IMR-90 (cell line): ENCODE measurements around the gene HOXC6. TPM values are rescaled to one million over a fixed set of nuclear protein-coding genes. Genes with fewer than 3 reads are reported as not detected.

Experiments used
- ATAC-seq: fragments of 200-7000 bp; cut with Tn5 transposase; 2 replicates; pipeline ENCODE4 v1.9.1; 2020; ENCODE audit warnings: low read depth, mild to moderate bottlenecking, moderate library complexity
- BruUV-seq: library from RNA; stranded (reverse); fragments of 400-500 nt; replicated peaks from 2 replicates; lab custom pipeline; 2021; lab: Mats Ljungman, UMichigan
- CTCF ChIA-PET: fragments of 300-600 bp; formaldehyde crosslinking; extraction: SDS; loops from one replicate; lab custom pipeline; 2021; ENCODE audit warnings: antibody characterized with exemption; lab: Yijun Ruan, JAX
- POLR2A ChIA-PET: fragments of 300-600 bp; sonication (Branson Sonifier 250); formaldehyde crosslinking; loops from one replicate; lab custom pipeline; 2022; ENCODE audit warnings: antibody characterized with exemption; ENCODE audit not compliant: unreplicated experiment; lab: Charles Lee
- DNase-seq: peaks from one replicate; pipeline ENCODE4 v3.0.0; 2013
- H2AFZ ChIP-seq: replicated peaks from 2 replicates; pipeline ENCODE3; 2013; ENCODE audit warnings: low read length, mild to moderate bottlenecking; ENCODE audit not compliant: poor library complexity
- H2AK5ac ChIP-seq: 2 replicates; pipeline ENCODE4 v1.6.1; 2013; ENCODE audit warnings: low read depth, low read length, inconsistent platforms
- H2AK9ac ChIP-seq: replicated peaks from 2 replicates; pipeline ENCODE3; 2013; ENCODE audit warnings: mild to moderate bottlenecking, low read depth, low read length, moderate library complexity; ENCODE audit not compliant: poor library complexity
- H2BK120ac ChIP-seq: 2 replicates; pipeline ENCODE4 v1.6.1; 2013; ENCODE audit warnings: low read depth, low read length, inconsistent platforms
- H2BK15ac ChIP-seq: 3 replicates; pipeline ENCODE4 v1.6.1; 2013; ENCODE audit warnings: low read depth, low read length, inconsistent platforms
- H2BK20ac ChIP-seq: 2 replicates; pipeline ENCODE4 v1.6.1; 2013; ENCODE audit warnings: low read depth, mild to moderate bottlenecking, inconsistent platforms, low read length, moderate library complexity
- H2BK5ac ChIP-seq: 2 replicates; pipeline ENCODE4 v1.6.1; 2013; ENCODE audit warnings: mild to moderate bottlenecking, low read depth, low read length, inconsistent platforms; ENCODE audit not compliant: poor library complexity, severe bottlenecking
- H3K14ac ChIP-seq: replicated peaks from 2 replicates; pipeline ENCODE4 v1.6.1; 2013; ENCODE audit warnings: low read depth, low read length, inconsistent platforms
- H3K18ac ChIP-seq: 2 replicates; pipeline ENCODE4 v1.6.1; 2013; ENCODE audit warnings: low read depth, low read length, control low read depth
- H3K23ac ChIP-seq: 2 replicates; pipeline ENCODE4 v1.6.1; 2013; ENCODE audit warnings: low read depth, low read length, inconsistent platforms
- H3K27ac ChIP-seq: 2 replicates; pipeline ENCODE4 v1.5.1; 2013; ENCODE audit warnings: mild to moderate bottlenecking, control low read depth, low read length; ENCODE audit not compliant: insufficient read depth
- H3K27me3 ChIP-seq: 2 replicates; pipeline ENCODE4 v1.6.1; 2013; ENCODE audit warnings: low read length; ENCODE audit not compliant: control insufficient read depth, insufficient read depth
- H3K36me3 ChIP-seq: 2 replicates; pipeline ENCODE4 v1.6.1; 2013; ENCODE audit warnings: low read length, mixed read lengths; ENCODE audit not compliant: control insufficient read depth, insufficient read depth
- H3K4ac ChIP-seq: 2 replicates; pipeline ENCODE4 v1.6.1; 2013; ENCODE audit warnings: low read depth, low read length, inconsistent platforms
- H3K4me1 ChIP-seq: 2 replicates; pipeline ENCODE4 v1.6.1; 2013; ENCODE audit warnings: low read length, mixed read lengths; ENCODE audit not compliant: control insufficient read depth, insufficient read depth
- H3K4me2 ChIP-seq: 2 replicates; pipeline ENCODE4 v1.6.1; 2013; ENCODE audit warnings: low read depth, mild to moderate bottlenecking, control low read depth, low read length, moderate library complexity
- H3K4me3 ChIP-seq: 2 replicates; pipeline ENCODE4 v1.5.1; 2013; ENCODE audit warnings: low read depth, mild to moderate bottlenecking, control low read depth, low read length, moderate library complexity; ENCODE audit not compliant: insufficient read depth
- H3K56ac ChIP-seq: 2 replicates; pipeline ENCODE4 v1.6.1; 2013; ENCODE audit warnings: low read length, inconsistent platforms; ENCODE audit not compliant: insufficient read depth; ENCODE audit errors: extremely low read depth
- H3K79me1 ChIP-seq, 2 experiments: 2 replicates each; pipeline ENCODE4 v1.6.1; 2013; ENCODE audit warnings: low read length in 2 of 2, inconsistent platforms in 1 of 2, low read depth in 1 of 2
- H3K9ac ChIP-seq: 2 replicates; pipeline ENCODE4 v1.6.1; 2013; ENCODE audit warnings: low read depth, low read length, control low read depth
- H3K9me1 ChIP-seq: 2 replicates; pipeline ENCODE4 v1.6.1; 2013; ENCODE audit warnings: low read length, inconsistent platforms; ENCODE audit not compliant: insufficient read depth
- H3K9me3 ChIP-seq: 2 replicates; pipeline ENCODE4 v1.6.1; 2013; ENCODE audit warnings: low read length; ENCODE audit not compliant: control insufficient read depth, insufficient read depth
- H4K20me1 ChIP-seq: 2 replicates; pipeline ENCODE4 v1.6.1; 2013; ENCODE audit warnings: low read length, inconsistent platforms; ENCODE audit not compliant: insufficient read depth
- H4K5ac ChIP-seq: 2 replicates; pipeline ENCODE4 v1.6.1; 2013; ENCODE audit warnings: mild to moderate bottlenecking, low read depth, low read length, control low read depth
- H4K8ac ChIP-seq, 2 experiments: 2 replicates each; pipeline ENCODE4 v1.6.1; 2013; ENCODE audit warnings: low read depth in 2 of 2, low read length in 2 of 2, control low read depth in 1 of 2, inconsistent platforms in 1 of 2
- H4K91ac ChIP-seq: 2 replicates; pipeline ENCODE4 v1.6.1; 2013; ENCODE audit warnings: low read depth, low read length, inconsistent platforms; ENCODE audit not compliant: insufficient read depth
- BHLHE40 ChIP-seq: fragments of 150-350 bp; IDR thresholded peaks from 2 replicates; pipeline ENCODE4 v1.6.1; 2016; ENCODE audit warnings: mild to moderate bottlenecking, low read depth, low read length
- CHD1 ChIP-seq: IDR thresholded peaks from 2 replicates; pipeline ENCODE4 v1.6.1; 2012; ENCODE audit warnings: low read depth, low read length, improper control_type of control experiment
- CTCF ChIP-seq: conservative IDR thresholded peaks from 2 replicates; pipeline ENCODE4 v1.5.1; 2012; ENCODE audit warnings: mild to moderate bottlenecking, low read depth, low read length, improper control_type of control experiment
- ELK1 ChIP-seq: fragments of 150-350 bp; IDR thresholded peaks from 2 replicates; pipeline ENCODE4 v1.6.1; 2016; ENCODE audit warnings: low read depth, mild to moderate bottlenecking, low read length, moderate library complexity, borderline replicate concordance
- MAZ ChIP-seq: IDR thresholded peaks from 2 replicates; pipeline ENCODE4 v1.6.1; 2012; ENCODE audit warnings: low read depth, mild to moderate bottlenecking, low read length, improper control_type of control experiment, moderate library complexity, borderline replicate concordance
- MXI1 ChIP-seq: IDR thresholded peaks from 2 replicates; pipeline ENCODE4 v1.6.1; 2012; ENCODE audit warnings: low read depth, mild to moderate bottlenecking, low read length, moderate library complexity, borderline replicate concordance
- NFE2L2 ChIP-seq: fragments of 150-350 bp; IDR thresholded peaks from 2 replicates; pipeline ENCODE4 v1.6.1; 2016; ENCODE audit warnings: low read depth, mild to moderate bottlenecking, low read length
- POLR2A ChIP-seq: IDR thresholded peaks from 2 replicates; pipeline ENCODE4 v1.6.1; 2012; ENCODE audit warnings: mild to moderate bottlenecking, low read depth, low read length
- RAD21 ChIP-seq: IDR thresholded peaks from 2 replicates; pipeline ENCODE4 v1.6.1; 2012; ENCODE audit warnings: low read length, improper control_type of control experiment
- RCOR1 ChIP-seq: IDR thresholded peaks from 2 replicates; pipeline ENCODE4 v1.6.1; 2012; ENCODE audit warnings: mild to moderate bottlenecking, low read length, improper control_type of control experiment; ENCODE audit not compliant: insufficient replicate concordance
- RFX5 ChIP-seq: IDR thresholded peaks from 2 replicates; pipeline ENCODE4 v1.8.0; 2012; ENCODE audit warnings: low read depth, mild to moderate bottlenecking, low read length, moderate library complexity
- USF2 ChIP-seq: fragments of 150-350 bp; IDR thresholded peaks from 2 replicates; pipeline ENCODE4 v1.6.1; 2017; ENCODE audit warnings: mild to moderate bottlenecking, antibody characterized with exemption, low read length, low read depth
- WGBS, 2 experiments: methylation state at CpG; one replicate each; pipeline versions ENCODE4 v1.1.5 to v1.1.7; 2013; ENCODE audit warnings: missing lambda C conversion rate in 2 of 2; ENCODE audit not compliant: insufficient read length in 1 of 2; ENCODE audit errors: extremely low coverage in 2 of 2; 5-methylcytosine and 5-hydroxymethylcytosine counted together
- dilution Hi-C: fragments of 300-500 bp; cut with HindIII; formaldehyde crosslinking; loops from one replicate; pipeline ENCODE4 v1.14.3; 2018; ENCODE audit warnings: low sequenced_read_pairs; ENCODE audit not compliant: unreplicated experiment
- in situ Hi-C: fragments of 300-500 bp; cut with MboI; formaldehyde crosslinking; loops from 3 replicates; pipeline ENCODE4 v1.14.3; 2019; ENCODE audit warnings: low sequenced_read_pairs, inconsistent platforms, mixed read lengths
- intact Hi-C: fragments of 100-400 bp; cut with micrococcal nuclease; formaldehyde crosslinking; loops from 2 replicates; pipeline ENCODE4 v1.10.0; 2022
- polyA plus RNA-seq, 3 experiments: library from polyadenylated mRNA; depleted of rRNA; stranded (reverse); fragments of >200 nt; gene quantifications; 2 replicates each; pipeline ENCODE4 v1.2.3, GENCODE V29; 2012; ENCODE audit warnings: low replicate concordance in 1 of 3
- total RNA-seq: library from RNA; depleted of rRNA; stranded (reverse); fragments of >200 nt; gene quantifications from 2 replicates; pipeline ENCODE4 v1.2.3, GENCODE V29; 2012

HOXC6 gene
- total and polyA plus RNA-seq, 2 of the 4 experiments (the other 2 are of a cell fraction) = 1.1 TPM; not detected in 1

- no CpG with 5 or more reads among the region's 7 CpGs for WGBS, 2 experiments
- Histone ChIP-seq H3K79me1 (no peaks in the 10 kb centered on the region), H3K36me3 (no peaks in the 10 kb centered on the region), H2BK20ac (no peak overlapping the region), H3K4me3 (no peak overlapping the region), H3K4ac (no peak overlapping the region), H3K9me1 (no peaks in the 10 kb centered on the region), H3K18ac (no peak overlapping the region), H2AK9ac (no peak overlapping the region), H4K8ac (no peak overlapping the region), H4K5ac (no peak overlapping the region), H3K9ac (no peak overlapping the region), H3K4me2 (no peak overlapping the region), H2BK15ac (no peak overlapping the region), H3K27ac (no peak overlapping the region), H2AFZ (no peak overlapping the region), H2BK5ac (no peak overlapping the region), H4K91ac (no peak overlapping the region), H3K4me1 (no peaks in the 10 kb centered on the region), H4K20me1 (no peaks in the 10 kb centered on the region), H3K14ac (no peak overlapping the region), H3K23ac (no peak overlapping the region), H2AK5ac (no peak overlapping the region), H3K27me3 (peaks cover 45% of the 10 kb centered on the region), H3K9me3 (no peaks in the 10 kb centered on the region), H3K56ac (no peak overlapping the region), H2BK120ac (no peak overlapping the region)
- intact Hi-C loops = no loop called here
- ATAC-seq = no peak
- in situ Hi-C loops = no loop called here
- TF ChIP-seq RAD21 (no peak), ELK1 (no peak), RCOR1 (no peak), MXI1 (no peak), MAZ (no peak), NFE2L2 (no peak), BHLHE40 (no peak), CHD1 (no peak), CTCF (no peak), POLR2A (no peak), USF2 (no peak), RFX5 (no peak)
- DNase-seq = no peak
- POLR2A ChIA-PET = no interaction called here
- no TSS peak for BruUV-seq
- dilution Hi-C loops = no loop called here
- CTCF ChIA-PET = no interaction called here
These were observed 32.9 kb downstream of the HOXC6 start for GRCh38 chr12:54060975-54061778.
